NCI-H2081 treated with DMSO at 0.1 percent for 48 hours (cell line): ENCODE results near the gene MUC20.
"Not testable (repeated sequence)": the region's sequence is repeated elsewhere in the genome, so short reads cannot be mapped to it uniquely, and the experiment has no call there.

Experiments
- DNase-seq: peaks from one replicate; lab custom pipeline; 2025; lab: John Stamatoyannopoulos, UW

MUC20 gene

DNA sequence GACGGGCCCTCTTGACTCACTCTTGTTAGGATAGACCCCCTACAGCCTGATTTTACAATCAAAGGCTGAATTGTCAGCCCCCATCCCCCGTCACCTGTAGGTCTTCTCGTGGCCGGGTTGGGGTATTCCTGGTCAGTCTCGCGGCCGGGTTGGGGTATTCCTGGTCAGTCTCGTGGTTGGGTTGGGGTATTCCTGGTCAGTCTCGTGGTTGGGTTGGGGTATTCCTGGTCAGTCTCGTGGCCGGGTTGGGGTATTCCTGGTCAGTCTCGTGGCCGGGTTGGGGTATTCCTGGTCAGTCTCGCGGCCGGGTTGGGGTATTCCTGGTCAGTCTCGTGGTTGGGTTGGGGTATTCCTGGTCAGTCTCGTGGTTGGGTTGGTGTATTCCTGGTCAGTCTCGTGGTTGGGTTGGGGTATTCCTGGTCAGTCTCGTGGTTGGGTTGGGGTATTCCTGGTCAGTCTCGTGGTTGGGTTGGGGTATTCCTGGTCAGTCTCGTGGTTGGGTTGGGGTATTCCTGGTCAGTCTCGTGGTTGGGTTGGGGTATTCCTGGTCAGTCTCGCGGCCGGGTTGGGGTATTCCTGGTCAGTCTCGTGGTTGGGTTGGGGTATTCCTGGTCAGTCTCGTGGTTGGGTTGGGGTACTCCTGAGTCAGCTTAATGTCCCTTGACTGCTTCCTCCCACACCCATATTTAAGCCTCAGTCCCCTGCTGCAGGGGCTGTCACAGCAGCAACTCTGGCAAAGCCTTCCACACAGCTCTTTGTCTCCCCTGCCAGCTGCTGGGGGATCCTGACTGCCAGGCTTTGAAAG, 50.3 kb downstream of the MUC20 start:
- DNase-seq = not testable (repeated sequence)

DNA sequence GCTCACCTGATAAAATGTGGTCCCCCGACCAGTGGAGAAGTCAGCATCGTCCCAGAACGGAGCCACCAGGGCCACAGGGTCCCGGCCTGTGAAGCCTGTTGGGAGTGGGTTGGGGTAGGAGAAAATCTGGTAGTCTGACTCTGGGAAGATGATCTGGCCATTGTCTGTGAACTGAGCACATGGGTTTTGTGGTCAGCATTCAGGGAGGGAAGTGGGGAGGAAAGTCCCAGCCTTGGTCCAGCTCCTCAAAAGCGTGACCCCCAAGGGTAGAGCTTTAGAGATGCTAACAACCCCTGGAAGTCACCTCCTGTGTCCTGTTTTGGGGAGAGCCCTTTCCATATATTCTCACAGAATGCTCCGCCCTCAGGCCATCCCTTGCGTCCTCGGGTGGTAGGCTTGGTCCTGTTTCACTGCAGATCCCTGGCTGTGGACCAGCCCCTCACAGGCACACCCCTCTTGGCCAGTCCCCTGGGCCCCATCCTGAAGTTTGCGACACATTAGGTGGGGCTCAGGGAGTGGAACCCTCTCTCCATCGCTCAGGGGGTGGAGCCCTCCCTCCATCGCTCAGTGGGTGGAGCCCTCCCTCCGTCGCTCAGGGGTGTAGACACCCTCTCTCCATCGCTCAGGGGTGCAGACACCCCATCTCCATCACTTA, 51.0 kb downstream of the MUC20 start:
- no peak for DNase-seq

DNA sequence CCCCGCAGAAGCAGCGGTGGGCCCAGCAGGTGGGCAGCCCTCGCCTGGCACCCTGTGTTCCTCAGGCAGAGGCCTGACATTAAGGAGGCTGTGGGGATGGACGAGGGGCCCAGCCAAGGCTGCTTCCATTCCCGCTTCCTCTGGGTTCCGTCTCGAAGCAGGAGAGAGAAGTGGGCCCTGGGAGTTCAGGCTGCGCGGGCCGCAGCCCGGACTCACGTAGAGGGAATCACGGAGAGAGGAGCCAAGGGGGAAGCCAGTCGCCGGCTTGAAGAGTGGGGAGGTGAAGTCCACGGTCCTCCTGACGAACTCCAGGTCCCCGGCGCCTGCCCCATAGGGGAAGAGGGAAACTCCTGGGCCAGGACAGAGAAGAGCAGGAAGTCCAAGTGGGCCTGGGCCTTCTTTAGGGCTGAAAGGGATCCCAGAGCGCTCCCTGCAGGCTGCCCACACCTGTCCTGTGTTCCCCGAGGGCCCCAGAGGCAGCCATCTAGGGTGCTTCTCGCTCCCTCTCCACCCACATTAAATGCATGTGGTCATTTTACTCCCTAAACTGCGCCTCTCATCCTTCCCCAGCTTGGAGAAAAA, 53.3 kb downstream of the MUC20 start:
- DNase-seq = no peak

- DNase-seq = no peak
Observed at GRCh38 chr3:195774917-195775316, 54.1 kb downstream of the MUC20 start.

DNA sequence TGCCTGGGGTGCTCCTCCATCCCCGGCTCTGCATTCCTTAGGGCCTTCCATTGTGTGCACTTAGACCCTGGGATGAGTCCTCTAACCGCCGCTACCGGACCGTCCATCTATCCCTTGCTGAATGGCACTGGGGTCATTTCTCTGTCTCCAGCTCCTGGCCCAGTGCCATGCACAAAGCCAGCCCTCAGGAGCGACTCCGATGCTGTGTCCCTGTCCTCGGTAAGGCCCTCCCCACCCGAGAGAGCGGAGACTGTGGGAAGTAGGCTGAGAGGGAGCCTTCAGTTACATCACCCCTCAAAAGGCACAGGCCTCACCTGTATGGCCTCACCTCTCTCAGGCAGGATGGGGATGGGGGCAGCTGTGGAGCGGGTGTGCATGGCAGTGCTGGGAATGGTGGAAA, 57.2 kb downstream of the MUC20 start:
- DNase-seq = no peak

- DNase-seq = not testable (repeated sequence)
Observed at GRCh38 chr3:195781236-195781635, 60.5 kb downstream of the MUC20 start.
